GM19099 (cell line): Measurements from ENCODE around the gene TSGA10IP.

Experiments
- POLR2A ChIP-seq: IDR thresholded peaks from 3 replicates; pipeline ENCODE4 v1.6.1; 2011; ENCODE audit warnings: low read depth; ENCODE audit not compliant: insufficient read length; ENCODE audit errors: extremely low read depth

Gene TSGA10IP

DNA sequence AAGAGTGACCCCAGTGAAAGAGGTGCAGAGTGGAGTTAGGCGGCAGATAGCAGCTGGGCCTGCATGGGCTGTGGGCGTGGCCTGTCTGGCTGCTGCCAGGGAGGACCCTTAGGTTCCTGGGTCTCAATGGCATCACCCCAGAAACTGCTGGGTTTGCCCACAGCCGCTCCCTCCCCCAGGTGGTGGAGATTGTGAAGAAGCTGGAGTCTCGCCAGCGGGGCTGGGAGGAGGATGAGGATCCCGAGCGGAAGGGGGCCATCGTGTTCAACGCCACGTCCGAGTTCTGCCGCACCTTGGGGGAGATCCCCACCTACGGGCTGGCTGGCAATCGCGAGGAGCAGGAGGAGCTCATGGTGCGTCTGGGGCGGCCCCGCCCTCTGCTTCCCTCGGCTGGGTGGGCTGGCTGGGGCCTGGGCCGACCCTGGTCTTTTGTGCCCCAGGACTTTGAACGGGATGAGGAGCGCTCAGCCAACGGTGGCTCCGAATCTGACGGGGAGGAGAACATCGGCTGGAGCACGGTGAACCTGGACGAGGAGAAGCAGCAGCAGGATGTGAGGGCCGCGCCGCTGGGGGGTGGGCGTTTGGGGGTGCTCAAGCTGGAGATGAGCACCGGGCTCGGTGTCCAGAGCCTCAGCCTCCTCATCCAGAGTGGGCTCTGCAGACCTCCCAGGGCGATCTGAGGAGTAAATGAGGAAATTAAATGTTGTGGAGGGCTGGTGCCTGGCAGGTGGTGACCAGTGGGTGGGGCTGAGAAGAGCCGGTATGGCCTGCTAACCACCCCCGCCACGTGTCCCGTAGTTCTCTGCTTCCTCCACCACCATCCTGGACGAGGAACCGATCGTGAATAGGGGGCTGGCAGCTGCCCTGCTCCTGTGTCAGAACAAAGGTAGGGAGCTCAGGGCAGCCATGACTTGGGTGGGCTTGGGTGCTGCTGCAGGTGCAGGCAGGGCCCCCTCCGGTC lies 31.2 kb downstream of the TSGA10IP start:
- no peak for TF ChIP-seq POLR2A

DNA sequence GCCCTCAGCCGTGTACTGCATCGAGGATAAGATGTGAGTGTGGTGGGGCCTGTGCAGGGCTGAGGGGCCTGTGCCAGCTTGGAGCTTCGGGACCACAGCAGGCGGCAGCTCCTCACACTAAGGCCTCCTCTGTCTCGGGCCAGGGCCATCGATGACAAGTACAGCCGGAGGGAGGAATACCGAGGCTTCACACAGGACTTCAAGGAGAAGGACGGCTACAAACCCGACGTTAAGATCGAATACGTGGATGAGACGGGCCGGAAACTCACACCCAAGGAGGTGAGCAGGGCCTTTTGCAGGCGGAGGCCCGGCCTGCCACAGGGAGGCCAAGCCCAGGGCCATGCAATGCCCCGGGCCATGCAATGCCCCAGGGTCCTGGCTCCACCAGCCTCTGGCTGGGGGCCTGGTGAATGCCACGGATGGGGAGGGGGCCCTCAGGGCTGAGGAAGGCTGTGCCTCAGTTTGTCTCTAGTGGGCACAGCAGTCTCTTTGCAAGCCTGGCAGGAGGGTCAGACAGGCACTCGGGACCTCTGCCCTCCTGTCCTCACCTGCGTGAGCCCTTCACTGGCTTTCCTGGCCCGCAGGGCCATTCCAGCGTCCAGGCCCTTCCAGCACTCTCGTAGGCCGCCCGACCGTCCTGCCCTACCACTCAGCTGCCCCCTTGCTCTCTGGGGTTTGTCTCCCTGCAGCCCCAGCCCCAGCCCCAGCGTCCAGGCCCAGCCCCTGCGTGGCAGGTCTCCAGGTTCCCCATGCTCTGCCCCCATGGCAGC lies 32.5 kb downstream of the TSGA10IP start:
- no peak for TF ChIP-seq POLR2A

- TF ChIP-seq POLR2A, result no peak
Measured at GRCh38 chr11:65978391-65979238, 33.3 kb downstream of the TSGA10IP start.

DNA sequence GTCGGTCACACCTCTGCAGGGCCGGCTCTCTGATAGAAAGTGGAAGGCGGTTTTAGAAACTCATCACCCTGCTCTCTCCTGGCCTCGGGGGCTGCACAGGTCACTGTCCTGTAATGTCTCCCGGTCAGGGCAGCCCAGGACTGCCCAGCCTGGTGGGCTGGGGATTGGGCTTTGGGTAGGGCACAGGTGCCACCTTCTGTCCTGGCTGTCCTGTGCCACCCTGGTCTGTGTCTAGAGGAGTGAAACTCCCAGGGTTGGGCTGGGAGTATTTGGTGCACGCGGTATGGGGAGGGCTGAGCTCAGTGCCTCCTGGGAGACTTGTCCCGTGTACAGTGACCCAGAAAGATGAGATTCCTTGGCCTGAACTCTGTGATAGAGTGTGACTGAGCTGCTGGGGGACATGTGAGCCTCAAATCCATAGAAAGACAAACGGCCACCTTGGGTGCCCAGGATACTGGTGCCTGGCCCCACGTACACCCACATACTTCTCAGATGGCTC lies 34.0 kb downstream of the TSGA10IP start:
- TF ChIP-seq POLR2A, result no peak

- TF ChIP-seq POLR2A, result no peak
Measured at GRCh38 chr11:65981101-65981740, 35.9 kb downstream of the TSGA10IP start.

DNA sequence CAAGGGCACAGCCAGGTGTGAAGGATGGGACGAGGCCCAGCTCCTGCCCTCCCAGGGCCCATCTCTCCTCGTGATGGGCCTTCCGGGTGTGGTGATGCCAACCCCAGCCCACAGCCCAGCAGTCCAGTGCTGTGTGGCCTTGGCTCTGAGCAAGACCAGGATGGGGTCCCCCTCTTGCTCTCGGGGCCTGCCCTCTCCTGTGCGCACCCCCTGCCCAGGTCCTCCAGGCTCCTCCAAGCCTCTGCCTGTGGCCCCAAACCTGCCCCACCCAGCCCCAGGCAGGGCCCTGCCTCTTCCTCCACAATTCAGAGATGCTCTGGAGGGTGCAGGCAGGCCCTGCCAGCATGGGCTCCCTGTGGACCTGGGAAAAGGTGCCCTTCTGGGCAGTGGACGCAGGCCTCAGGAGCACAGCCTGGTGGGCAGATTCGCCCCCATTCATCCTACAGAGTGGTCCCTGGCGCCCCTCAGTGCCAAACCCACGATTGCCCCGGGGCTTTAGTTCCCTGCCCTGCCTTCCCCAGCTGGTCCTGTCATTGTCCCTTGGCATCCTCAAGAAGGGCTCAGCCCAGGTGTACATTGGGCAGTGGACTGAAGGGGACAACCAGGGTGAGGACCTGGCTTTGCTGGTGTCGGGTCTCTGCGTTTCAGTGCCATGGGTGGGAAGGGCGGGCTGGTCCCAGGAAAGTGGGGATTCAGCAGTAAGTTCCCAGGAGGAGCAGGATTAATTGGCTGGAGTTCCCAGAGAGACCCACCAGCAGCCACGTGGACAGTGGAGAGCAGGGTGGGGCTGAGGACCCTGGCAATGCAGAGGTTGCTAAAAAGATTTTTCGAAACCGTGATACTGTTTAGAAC lies 36.9 kb downstream of the TSGA10IP start:
- TF ChIP-seq POLR2A, result no peak

- TF ChIP-seq POLR2A, result no peak
Measured at GRCh38 chr11:65982824-65983588, 37.7 kb downstream of the TSGA10IP start.

- no peak for TF ChIP-seq POLR2A
Measured at GRCh38 chr11:65983589-65983987, 38.3 kb downstream of the TSGA10IP start.

GRCh38 chr11:65987336-65987735 lies 42.1 kb downstream of the TSGA10IP start:
- no peak for TF ChIP-seq POLR2A

- TF ChIP-seq POLR2A, result no peak
Measured at GRCh38 chr11:65988791-65989592, 43.7 kb downstream of the TSGA10IP start.

GRCh38 chr11:65992056-65992455 lies 46.8 kb downstream of the TSGA10IP start:
- no peak for TF ChIP-seq POLR2A

GRCh38 chr11:65997286-65997685 lies 52.0 kb downstream of the TSGA10IP start:
- TF ChIP-seq POLR2A, result no peak

- TF ChIP-seq POLR2A, result peak; percentile 90
Measured at GRCh38 chr11:66001942-66002647, 56.8 kb downstream of the TSGA10IP start, which contains the start of the genes BANF1 and EIF1AD. Gene BANF1, plus strand, starts transcription at chr11:66002503. Its CDS starts 748 bp downstream, at chr11:66003251. Gene EIF1AD, minus strand, starts transcription at chr11:66002157. Its CDS starts 1,768 bp downstream, at chr11:66000389.
